NCI-H2171 treated with DMSO at 0.1 percent for 48 hours (cell line): Measurements from ENCODE around the gene THOP1.
A peak's percentile ranks its signal among the peaks of the same experiment; 100 is the strongest.

Experiments used
- DNase-seq: peaks from one replicate; lab custom pipeline; 2025; lab: John Stamatoyannopoulos, UW

Gene THOP1

DNA sequence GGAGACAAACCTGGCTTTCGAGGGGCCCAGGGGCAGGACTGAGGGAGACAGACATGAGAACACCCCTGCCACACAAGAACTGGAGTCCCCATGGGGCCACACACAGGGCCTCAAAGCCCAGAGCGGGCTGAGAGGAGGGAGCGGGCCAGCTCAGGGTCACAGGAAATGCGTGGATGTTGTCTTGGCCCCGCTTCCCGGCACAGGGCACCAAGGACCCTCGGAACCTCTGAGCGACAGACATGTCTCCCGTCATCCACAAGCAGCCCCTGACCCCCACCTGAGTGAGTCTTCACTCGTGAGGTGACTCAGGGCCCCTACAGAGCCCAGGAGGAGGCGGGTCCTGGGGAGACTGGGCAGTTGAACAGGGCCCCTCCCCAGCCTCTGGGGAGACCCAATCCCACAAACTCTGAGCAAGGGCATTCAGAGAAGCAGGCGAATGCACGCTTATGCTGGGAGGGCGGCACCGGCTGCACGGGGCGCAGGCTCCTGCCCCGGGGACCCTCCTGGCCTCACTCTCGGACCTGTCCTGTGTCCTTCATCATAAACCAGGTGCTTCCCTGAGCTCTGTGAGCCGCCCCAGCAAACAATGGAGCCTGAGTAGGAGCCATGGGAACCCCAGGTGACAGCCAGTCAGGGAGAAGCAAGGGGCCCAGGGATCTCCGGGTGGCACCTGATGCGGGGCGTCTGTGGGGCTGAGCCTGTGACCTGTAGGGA, 22.4 kb upstream of the THOP1 start:
- DNase-seq, result no peak

DNA sequence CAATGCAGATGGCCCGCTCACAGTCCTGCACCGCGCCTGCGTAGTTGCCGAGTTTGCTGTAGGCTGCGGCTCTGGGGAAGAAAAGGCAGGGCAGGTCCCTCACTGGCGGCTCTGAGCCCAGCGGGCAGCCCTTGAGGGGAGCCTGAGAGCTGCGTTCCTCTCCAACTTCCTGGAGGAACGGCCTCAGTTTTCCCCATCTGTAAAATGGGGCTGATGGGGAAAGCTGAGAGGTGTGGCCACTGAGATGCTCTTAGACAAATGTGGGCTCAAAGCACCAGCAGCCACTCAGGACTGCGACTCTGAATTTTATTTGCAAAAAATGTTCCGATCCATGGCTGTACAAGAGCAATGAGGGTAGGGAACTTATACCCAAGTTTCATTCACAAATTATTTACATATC, 21.6 kb upstream of the THOP1 start:
- no peak for DNase-seq

DNA sequence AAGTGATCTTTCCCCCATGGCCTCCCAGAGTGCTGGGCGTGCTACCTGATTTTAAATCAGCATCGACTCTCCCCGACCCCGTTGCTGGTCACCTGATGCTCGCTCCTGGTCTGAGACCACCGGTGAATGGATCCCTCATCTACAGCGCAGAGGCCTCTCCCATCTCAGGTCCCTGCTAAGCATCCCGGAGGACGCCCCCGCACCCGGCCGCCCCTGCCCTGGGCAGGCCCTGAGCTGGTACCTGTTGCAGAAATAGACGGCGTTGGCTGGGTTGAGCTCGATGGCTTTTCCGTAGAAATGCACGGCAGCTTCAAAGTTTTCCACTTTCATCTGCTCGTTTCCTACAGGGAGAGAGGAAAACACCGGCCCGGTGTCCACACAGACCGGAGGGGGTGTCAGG, 20.4 kb upstream of the THOP1 start:
- DNase-seq, result no peak

DNA sequence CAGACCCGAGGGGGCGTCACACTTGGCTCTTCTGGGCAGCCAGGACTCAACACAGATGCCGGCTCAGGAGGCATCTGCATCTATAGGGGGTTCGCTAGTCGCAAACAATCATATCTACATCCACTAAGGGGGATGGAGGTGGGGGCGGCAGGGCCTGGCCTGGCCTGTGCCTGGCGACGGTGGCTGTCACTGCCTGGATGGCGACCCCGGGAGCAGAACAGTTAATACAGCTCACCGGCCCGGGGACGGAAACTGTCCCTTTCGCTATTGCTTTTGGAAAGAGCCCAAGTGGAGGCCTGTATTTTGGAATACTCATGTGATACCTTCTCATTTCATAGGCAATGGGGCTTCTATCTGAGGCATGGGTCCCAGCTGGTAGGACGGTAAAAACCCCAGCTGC, 19.9 kb upstream of the THOP1 start:
- no peak for DNase-seq

DNA sequence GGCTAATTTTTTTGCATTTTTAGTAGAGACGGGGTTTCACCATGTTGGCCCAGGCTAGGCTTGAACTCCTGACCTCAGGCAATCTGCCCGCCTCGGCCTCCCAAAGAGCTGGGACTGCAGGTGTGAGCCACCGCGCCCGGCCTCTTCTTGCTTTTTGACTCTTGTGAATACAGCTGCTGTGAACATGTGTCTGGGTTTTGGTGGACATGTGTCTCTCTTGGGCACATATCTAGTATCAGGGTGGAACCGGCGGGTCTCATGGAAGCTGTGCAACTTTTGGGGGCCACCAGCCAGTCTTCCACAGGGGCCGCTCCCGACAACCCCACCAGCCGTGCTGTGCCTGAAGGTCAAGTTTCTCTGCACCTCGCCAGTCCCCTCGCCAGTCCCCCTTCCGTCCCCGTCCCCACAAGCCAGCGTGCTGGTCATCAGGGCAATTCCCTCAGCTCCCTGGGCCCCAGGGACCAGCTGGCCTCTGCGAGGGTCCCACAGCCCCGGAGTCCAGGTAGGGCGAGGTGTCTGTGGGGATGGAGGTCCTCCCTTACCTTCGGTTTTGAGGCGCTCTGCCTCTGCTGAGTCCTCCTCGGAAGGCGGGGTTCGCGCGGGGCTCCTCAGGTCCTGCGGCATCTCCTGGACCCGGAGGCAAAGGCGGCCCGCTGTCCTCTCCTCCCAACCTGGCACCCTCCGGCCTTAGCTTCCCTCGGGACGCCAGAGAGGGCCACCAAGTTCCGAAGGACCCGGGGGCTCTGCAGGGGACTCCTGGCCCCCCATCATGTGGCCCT, 18.5 kb upstream of the THOP1 start:
- DNase-seq, result no peak

GRCh38 chr19:2767688-2768087, 17.6 kb upstream of the THOP1 start:
- DNase-seq, result no peak

GRCh38 chr19:2768365-2769132, 16.8 kb upstream of the THOP1 start:
- DNase-seq, result no peak

GRCh38 chr19:2769218-2769617, 16.1 kb upstream of the THOP1 start:
- no peak for DNase-seq

DNA sequence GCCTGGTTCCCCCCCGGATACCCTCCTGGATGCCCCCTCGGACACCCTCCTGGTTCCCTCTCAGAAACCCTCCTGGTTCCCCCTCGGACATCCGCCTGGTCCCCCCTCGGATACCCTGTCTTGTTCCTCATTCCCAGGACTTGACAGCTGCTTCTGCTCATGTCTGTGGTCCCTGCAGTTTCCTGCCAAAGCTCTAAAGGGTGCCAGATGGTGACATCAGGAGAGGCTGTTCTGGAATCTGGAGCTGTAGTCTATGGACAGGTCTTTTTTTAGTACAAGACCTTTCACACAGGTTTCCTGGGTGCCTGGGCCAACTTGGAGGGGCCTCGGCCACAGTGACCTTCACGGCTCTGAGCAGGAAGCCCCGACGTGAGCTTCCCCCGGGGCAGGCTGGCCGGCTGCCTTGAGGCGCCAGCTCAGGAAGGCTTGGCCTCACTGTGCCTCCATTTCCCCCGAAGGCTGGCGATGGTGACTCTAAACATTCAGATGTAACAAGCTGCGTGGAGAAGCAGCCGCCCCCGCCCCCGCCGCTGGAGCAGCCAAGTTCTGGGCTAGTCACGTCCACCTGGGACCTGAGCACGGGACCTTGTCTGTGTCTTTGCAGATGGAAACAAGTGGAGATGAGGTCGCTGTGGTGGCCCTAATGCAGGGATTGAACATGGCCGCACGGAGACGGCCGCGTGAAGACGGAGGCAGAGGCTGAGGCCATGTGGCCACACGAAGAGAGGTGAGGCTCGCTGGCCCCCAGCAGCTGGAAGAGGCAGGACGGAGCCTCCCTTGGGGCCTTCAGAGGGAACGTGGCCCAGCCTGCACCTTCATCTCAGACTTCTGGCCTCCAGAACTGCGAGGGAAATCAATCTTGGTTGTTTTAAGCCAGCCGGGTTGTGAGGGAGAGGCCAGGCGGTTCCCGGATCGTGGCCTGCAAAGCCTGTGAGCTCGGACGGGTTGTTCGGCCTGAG, 15.0 kb upstream of the THOP1 start:
- peak; percentile 49 for DNase-seq

- no peak for DNase-seq
These were observed 13.3 kb upstream of the THOP1 start for GRCh38 chr19:2771786-2772674.

DNA sequence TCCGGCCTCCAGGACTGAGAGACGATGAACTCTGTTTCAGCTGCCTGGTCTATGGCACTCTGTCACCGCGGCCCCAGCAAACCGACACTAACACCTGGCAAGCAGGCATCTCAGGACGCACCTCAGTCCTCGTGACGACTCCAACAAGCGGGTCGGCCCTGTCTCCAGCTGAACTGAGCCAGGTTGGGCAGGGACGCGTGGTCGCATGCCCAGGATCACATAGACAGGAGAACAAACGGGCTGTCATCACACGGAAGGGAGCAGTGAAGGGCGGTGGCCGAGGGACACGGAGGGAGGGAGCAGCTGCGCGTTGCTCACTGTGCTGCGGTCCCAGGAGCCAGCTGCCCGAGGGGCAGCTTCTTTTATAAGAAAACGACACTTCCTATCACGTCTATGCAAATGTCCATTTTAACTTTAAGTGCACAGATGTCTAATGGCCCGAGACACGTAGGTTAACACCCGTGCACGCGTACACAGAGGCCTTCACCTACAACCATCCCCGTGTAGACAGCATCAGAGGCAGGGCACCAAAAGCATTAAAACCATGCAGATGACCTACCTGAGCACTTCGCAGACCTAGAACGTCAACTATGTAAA, 11.1 kb upstream of the THOP1 start:
- DNase-seq, result no peak

DNA sequence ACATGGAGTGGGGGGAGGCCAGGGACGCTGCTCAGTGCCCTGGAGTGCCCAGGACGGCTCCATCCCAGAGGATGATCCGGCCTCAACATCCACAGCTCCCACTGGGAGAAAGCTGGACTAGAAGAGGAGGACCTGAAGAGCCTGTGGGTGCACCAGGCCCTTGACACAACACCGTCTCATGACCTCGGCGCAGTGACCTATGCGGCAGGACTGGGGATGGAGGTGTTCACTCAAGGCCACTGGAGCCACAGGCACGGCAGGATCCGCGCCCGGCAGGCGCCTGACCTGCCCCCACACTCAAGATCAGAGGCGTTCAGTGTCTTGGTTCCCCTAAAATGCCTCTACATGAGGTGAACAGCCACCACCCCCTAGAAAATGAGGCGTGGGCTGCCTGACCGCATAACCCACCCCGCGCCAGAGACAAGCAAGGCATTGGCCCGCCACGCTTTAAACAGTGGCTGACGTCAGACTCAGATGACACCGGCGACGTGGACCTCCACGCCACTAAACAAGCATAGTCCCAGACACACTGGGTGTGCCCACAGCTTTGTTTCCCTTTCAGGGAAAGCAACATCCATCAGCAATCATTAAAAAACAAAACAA, 10.2 kb upstream of the THOP1 start:
- no peak for DNase-seq

DNA sequence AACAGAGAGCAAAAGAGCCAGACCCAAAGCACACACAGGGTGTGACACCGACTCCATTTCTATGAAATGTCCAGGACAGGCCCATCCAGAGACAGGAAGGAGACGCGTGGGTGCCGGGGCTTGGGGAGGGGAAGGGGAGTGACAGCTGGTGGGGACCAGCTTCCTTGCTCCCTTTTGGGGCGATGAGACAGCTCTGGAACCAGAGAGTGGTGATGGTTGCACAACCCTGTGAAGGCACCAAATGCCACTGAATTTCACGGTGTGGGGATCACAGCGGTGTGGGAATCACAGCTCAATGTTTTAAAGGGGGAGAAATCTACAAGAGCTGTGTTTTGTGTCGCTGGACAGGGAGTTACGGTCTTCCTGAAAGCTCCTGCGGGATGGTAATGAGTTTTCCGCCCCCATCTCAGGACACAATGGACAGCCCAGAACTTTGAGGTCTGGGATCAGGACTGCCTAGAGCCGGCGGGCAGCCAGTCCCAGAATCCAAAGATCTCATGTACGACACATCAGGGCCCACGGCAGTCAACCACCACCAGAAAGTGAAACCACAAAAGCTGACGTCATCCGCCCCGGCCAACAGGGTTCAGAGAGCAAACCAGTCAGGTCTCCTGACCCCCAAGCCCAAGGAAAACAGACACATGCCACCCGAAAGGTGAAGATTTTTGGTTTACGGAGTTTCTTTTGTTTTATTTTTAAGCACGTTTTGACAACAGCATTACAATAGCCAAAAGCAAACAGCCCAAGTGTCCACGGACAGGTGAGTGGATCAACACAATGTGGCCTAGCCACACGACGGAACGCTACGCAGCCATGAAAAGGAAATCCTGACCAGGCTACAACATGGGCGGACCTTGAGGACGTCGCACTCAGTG, 9.5 kb upstream of the THOP1 start:
- DNase-seq, result no peak

DNA sequence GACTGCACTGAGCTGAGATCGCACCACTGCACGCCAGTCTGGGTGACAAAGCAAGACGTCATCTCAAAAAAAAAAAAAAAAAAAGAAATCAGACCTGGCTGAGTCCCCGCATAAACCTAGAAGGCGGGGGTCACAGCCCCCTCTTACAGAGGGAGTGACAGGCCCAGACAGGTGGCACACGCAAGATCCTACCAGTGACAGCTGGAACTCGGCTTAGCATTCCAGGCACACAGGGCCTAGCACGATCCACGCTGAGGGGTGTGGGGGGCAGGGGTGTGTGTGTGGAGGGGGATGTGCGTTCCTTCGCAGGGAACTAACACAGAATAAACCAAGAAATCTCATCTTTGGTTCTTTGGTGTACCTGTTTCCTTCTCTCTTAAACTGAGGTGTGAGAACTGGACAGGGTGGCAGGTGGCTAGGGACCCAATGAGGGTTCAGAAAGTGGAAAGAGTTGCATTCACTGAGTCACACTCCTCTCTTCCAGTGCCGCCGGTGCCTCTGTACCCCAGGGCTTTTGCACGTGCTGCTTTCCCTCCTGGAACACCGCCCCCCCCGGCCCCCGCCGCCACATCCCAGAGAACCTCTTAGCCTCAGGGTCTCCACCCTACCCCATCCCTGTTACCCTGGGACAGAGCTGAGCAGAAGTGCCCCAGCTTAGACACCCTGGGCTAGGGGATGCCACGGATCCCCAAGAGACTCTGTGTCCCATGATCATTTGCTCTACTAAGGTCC, 7.2 kb upstream of the THOP1 start:
- no peak for DNase-seq

GRCh38 chr19:2779121-2779740, 6.1 kb upstream of the THOP1 start:
- DNase-seq, result no peak

GRCh38 chr19:2780284-2780683, 5.0 kb upstream of the THOP1 start:
- no peak for DNase-seq

DNA sequence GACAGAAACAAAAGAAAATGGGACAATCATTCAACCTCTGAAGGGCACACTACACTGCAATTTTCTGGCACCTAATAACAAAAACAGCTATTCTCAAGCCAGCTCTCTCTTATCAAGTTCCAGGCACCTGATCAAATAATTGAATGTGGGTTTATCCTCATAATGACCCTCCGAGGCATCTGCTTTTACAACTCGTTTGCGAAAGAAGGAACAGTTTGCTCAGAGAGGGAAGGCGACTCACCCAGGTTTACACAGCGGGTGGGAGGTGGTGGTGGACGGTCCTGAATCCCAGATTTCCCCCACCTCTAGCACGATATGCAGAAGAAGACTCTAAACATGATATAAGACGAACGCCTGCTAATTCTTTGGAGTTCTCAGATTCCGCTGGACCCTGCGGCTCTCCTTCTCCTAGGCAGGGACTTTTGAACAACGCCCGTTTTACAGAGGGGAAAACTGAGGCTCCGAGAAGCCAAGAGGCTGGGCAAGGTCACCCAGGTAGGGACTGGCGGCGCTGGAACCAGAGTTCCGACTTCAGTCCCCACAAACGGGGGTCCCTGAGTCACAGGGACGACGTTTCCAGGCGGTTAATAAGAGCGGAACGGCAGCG, 2.9 kb upstream of the THOP1 start:
- no peak for DNase-seq
